ENCODE measurements around the gene EMC7.
"Not testable (repeated sequence)": the region's sequence is repeated elsewhere in the genome, so short reads cannot be mapped to it uniquely, and the experiment has no call there.

EMC7 gene

DNA sequence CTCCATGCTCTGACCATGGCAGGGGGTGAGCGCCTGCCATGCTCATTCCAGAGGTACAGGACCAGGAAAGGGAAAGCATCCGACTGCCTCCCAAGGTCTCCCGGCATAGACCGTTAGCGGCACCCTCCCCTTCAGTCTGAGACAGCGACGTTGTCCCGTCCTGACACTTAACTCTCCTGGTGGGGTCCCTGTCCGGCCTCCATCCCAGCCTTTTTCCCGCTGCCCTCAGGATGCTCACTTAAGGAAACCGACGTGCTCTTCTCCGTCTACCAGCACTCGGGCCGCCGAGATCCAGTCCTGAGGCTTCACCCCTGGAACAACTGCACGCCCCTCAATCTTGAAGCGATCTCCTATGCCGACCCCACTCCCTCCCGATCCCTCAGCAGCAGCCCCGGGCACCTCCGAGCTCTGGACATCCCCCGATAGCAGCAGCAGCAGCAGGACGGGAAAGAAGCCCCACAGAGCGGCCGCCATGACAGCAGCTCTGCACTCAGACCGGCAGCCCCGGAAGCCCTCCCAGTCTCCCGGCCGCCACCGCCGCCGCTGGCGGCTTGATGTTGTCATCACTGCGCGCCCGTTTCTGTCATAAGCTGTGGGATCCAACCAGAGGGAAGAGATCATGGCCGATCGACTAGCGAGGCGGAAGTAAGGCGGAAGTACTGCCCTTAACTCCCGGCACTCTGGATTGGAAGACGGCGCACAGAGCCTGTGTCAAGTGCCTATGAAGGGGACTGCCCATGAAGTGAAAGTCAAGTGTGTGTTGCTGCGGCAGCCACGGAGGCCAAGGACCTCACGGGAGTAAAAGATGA lies at the start of gene EMC7, which contains the start of gene PGBD4:
EMC7 (minus strand) TSS at position 497 of the 809 bp plus-strand sequence; CDS start at position 474, 23 bp downstream.
PGBD4 (plus strand) TSS at position 718 of the 809 bp plus-strand sequence. CDS start 449 bp downstream, outside the sequence.
- DNase-seq (ENCODE audit: low spot score): peak; percentile 99

DNA sequence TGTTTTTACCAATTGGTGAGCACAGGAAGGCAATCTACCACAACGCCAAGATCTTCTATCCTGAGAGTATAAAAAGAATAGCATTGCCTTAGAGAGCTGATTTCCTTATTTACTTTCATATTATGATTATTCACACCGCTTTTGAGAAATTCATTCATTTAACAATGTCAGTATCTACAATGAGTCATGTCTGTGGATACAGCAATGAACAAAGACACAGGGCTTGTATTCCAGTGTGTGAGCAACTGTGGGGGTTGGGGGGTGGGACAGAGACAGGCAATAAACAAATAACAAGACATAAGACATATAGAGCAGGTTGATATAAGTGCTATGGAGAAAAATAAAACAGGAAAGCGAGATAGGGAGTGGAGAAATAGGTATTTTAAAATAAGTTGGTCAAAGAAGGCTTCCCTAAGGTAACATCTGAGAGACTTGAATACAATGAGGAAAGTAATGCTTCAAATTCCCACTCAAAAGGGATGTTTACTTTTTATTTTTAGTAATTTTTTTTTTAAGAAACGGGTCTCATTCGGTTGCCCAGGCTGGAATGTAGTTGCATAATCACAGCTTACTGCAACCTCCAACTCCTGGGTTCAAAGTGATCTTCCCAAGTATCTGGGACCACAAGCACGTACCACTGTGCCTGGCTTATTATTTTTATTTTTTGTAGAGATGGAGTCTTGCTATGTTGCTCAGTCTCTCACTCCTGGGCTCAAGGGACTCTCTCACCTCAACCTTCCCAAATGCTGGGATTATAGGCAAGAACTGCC lies 45.9 kb upstream of the EMC7 start:
- peak; percentile 17 for DNase-seq (ENCODE audit: low spot score)

DNA sequence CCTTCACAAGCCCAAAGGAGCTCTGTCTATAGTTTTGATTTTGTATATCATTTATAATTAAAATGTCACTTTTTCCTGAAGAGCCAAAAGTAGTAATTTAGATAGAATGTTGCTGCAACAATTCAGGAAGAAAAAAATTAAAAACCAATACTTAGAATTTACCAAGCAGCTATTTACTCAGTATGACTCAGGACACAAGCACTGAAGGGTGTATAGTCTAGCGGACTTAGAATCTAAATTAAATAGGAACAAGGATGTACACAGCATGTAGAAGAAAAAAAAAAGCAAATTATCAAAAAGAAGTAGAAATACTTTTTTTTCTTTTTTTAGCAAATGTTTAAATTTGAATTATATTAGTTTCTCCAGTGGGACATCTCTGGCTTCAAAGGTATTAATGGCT lies 31.8 kb upstream of the EMC7 start:
- no peak for DNase-seq (ENCODE audit: low spot score)

DNA sequence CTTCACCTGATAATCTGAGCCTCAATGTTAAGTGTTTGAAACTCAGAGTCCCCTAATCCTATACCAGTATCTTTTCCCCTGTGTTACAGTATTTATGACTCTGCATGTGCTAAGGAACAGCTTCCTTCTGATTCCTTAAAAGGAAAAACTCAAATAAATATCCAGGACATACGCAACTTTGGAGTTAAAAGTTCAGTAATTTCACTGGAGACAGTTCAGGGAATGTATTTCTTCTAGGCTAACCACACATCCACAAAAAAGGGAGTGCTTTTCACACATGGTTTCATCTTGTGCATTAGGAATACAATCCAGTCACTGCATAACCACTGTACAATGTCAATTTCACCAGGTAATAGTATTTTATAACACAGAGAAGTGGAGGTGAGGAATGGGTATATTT lies 31.2 kb upstream of the EMC7 start:
- no peak for DNase-seq (ENCODE audit: low spot score)

DNA sequence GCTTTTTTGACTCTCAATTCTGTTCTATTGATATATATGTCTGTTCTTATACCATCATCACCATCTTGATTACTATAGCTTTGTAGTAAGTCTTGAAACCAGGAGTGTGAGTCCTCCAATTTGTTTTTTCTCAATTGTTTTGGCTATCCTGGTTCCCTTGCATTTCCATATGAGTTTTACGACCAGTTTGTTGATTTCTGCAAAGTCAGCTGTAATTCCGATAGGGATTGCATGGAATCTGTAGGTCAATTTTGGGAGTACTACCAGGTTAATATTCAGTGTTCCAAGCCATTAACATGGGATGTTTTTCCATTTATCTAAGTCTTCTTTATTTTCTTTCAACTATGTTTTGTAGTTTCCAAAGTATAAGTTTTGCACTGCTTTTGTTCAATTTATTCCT lies 27.2 kb upstream of the EMC7 start:
- no peak for DNase-seq (ENCODE audit: low spot score)

DNA sequence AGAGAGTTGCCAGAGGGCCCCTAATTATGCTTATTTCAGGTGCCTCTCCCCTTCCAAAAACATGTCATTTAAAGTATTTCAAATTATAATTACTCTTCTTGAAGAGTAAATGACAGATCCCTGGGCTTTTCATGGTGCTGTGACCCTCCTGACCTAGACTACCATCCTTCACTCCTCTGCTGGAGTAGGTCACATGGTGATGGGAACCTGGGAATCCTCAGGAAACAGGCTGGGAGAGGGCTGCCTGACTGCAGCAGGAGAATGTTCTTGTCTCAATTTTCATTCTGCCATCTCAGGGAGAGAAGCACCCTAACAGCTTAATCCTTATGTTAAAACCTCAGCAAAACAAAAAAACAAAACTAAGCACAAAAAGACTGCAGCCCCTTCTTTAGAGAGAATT lies 24.9 kb upstream of the EMC7 start:
- no peak for DNase-seq (ENCODE audit: low spot score)

DNA sequence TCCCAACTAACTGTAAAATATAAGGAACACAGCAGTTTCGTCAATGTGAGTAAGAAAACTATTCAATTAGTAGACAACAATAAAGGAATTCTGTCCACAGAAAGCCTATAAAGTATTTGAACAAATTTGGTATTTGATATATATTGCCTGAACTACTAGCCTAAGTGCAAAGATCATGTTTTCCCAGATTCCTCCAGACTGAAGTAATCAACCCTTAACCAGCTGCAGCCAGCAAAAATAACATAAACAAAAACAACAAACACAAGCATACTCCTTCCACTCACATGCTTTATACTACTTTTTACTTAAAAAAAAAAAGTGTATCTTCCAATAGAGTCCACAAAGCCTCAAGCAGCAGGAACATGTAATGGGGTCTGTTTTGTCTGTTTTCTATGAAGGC lies 24.3 kb upstream of the EMC7 start:
- DNase-seq (ENCODE audit: low spot score): no peak

DNA sequence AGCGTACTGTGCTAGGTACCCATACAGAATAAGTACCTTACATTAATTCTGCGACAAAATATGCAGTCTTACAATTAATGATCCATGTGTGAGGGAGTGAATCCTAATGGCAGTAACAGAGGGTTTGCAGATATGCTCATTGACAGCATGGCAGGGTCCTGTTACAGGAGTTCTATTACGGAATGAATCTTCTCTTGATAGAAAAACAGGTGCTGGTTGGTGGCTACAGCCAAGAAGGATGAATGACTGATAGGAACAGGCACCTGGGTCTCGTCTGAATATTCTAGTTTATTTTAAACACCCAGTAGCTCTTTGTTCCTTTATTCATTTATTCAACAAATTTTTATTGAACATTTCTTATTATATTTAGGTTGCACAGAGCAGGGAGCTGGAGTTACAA lies 23.0 kb upstream of the EMC7 start:
- no peak for DNase-seq (ENCODE audit: low spot score)

DNA sequence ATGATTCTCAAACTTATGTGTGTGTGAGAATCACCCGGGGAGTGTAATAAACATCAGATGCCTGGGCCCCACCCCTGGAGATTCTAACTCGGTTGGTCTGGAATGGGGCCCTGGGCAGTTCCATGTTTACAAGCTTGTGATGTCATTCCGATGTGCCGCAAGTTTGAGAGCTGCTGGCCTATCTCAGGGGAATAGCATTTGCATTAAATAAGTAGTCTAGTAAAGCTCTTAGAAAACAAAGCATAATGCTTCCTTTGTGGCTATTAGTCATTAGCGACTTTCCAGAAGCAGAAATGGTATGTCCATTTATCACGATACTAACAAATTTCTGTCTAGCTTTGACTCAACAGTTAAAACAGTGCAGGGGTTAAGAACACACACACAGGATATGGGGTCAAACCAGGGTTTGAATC lies 21.1 kb upstream of the EMC7 start:
- DNase-seq (ENCODE audit: low spot score): peak; percentile 6

DNA sequence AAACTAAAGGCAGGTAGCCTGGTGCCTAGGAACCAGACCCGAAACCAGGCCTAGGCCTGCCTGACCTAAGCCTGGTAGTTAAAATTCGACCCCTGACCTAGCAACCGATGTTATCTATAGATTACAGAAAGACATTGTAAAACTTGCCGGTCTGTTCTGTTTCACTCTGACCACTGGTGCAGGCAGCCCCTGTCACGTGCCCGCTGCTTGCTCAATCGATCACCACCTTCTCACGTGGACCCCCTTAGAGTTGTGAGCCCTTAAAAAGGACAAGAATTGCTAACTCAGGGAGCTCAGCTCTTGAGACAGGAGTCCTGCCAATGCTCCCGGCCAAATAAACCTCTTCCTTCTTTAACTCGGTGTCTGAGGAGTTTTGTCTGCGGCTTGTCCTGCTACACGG lies 20.1 kb upstream of the EMC7 start:
- not testable (repeated sequence) for DNase-seq (ENCODE audit: low spot score)

DNA sequence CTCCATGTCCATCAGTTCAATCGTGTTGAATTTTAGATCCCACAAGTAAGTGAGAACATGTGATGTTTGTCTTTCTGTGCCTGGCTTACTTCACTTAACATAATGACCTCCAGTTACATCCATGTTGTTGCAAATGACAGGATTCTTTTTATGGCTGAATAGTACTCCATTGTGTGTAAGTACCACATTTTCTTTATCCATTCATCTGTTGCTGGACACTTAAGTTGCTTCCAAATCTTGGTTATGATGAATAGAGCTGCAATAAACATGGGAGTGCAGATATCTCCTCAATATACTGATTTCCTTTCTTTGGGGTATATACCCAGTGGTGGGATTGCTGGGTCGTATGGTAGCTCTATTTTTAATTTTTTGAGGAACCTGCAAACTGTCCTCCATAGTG lies 18.8 kb upstream of the EMC7 start:
- not testable (repeated sequence) for DNase-seq (ENCODE audit: low spot score)

DNA sequence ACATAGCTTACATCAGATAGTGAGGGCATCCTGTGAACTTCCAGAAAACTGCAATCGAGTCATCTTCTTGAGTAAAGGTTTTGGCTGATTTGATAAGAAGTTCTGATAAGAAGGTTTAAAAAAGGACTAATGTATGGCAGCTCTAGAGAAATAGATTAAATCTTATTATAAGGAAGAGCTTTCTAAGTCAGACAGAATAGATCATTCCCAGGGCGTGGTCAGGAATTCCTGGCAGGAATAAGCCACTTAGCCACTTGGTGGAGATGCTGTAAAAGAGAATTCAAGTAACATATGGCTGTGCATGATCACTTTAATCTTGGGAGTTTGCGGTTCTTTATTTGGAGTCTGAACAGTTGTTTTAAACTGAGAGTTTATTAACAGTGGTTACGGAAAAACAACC lies 17.6 kb upstream of the EMC7 start:
- peak; percentile 15 for DNase-seq (ENCODE audit: low spot score)

DNA sequence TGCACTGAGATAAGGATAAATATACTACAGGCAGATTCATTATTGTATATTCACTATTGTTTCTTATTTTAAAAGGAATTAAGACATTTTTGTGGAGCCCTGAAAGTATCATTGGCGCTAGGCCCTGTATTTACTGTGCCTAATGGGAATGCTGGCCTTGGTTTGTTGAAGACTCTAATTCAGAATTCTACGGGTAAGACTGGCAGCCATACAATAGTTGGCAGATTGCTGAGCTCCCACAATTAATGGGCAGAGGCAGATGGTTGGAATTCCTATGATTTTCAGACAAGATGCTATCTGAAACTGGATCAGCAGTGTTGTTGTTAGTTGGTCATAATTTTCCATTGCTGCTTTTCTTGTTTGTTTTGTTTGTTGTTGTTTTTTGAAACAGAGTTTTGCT lies 15.0 kb upstream of the EMC7 start:
- no peak for DNase-seq (ENCODE audit: low spot score)

DNA sequence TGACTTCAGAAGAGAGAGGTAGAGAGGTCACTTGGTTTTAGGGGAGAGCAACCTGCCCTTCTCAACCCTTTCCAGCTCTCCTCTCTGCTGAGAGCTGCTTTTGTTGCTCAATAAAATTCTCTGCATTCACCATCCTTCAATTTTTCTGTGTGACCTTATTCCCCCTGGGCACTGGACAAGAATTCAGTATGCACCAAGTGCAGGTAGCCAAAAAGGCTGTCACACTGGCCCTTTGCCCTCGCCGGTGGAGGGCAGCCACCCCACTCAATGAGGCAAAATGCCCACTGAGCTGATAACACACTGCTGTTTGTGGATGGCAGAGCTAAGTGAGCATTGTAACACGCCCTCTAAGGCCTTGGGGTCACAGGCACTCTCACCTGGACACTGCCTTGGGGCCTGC lies 13.1 kb upstream of the EMC7 start:
- DNase-seq (ENCODE audit: low spot score): no peak

DNA sequence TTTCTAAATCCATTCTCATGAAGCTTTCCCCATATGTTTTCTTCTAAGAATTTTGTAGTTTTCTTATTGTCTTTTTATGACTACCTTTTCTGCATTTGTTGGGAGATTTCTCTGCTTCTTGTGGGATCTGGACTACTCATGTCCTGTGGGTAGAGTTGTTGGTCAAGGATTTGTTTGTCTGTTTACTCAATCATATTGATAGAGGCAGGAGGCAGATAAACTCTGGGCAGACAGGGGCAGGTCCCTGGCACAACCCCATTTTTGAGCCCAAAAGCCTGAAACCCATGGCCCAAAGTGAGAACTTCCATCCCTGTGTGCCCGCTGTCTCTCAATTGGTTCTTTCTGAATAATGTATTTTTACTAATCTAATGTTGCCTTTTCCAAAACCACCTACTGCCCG lies 12.6 kb upstream of the EMC7 start:
- no peak for DNase-seq (ENCODE audit: low spot score)

DNA sequence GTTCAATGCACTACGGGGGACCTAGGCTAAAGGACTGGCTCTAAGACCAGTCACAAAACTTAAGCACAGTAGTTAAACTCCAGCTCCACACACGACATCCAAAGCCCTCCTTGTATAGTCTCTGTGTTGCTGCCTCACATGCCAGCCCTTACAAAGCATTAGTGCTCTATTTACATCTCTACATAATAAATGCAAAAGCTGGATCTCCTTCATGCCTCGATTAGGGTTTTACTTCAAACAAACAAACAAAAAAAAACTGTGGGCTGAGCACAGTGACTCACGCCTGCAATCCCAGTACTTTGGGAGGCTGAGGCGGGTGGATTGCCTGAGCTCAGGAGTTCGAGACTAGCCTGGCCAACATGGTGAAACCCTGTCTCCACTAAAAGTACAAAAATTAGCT lies 9.8 kb upstream of the EMC7 start:
- DNase-seq (ENCODE audit: low spot score): no peak

DNA sequence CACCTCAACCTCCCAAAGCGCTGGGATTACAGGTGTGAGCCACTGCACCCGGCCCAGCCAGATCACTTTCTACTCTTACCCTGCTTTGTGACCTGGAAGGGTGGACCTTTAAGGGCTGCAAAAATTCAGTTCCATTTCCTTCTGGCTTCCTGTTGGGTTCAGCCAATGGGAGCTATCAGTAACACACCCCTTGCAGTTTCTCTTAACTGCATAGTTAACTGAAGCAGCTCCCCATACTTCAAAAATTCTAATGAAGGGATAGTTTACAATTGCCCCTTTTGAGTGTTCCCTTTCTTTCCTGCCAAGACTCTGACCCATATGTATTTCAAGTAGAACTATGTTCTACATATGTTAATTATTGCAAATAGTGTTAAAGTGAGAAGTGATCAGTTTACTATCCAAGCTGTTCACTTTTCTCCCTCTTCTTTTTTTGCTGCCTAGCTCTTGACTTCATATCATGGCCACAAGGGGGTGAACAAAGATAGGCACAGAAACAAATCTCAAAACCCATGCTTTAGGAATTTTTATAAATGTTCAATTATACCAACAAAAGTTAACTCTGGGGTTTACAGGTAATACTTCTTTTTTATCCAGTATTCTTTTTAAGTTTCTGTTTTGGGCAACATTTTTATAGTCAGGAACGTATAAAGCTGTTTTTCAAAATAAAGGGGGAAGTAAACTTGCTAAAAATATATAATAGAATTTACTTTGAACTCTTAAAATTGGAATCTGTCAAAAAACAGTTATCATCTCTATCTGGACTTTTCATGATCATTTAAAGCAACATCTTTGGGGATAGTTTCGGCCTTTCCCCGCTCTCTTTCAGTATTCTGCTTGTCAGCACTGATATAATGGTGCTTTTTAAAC lies 8.4 kb upstream of the EMC7 start:
- peak; percentile 40 for DNase-seq (ENCODE audit: low spot score)

DNA sequence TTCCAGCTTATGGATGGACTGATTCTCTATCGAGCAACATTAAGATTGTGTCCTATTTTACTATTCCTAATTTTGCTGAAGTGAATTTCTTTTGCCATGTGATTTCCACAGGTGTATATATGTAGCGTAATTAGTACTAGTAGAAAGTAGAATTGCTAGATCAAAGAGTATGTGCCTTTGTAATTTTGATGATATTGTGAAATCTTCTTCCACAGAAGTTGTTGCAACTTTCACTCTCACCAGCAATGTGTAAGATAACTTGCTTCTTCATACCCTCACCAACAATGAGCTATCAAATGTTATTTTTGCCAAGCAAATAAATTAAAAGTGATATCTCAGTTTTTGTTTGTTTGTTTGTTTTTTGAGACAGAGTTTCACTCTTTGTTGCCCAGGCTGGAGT lies 5.7 kb upstream of the EMC7 start:
- DNase-seq (ENCODE audit: low spot score): no peak

DNA sequence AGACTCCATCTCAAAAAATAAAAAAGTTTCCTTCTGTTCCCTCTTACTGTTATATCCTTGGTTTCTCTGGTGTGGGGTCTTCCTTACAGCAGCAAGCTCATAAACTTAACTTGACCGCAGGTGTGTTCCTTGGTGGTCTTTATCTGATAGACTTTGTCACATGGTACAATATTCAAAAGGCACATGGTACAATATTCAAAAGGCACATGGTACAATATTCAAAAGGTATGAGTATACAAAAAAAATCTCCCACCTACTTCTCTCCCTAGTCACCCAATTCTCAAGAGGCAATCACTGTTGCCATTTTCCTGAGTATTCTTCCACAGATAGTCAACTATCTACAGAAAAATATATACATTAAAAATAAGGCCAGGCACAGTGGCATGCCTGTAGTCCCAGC lies 4.8 kb upstream of the EMC7 start:
- DNase-seq (ENCODE audit: low spot score): no peak

DNA sequence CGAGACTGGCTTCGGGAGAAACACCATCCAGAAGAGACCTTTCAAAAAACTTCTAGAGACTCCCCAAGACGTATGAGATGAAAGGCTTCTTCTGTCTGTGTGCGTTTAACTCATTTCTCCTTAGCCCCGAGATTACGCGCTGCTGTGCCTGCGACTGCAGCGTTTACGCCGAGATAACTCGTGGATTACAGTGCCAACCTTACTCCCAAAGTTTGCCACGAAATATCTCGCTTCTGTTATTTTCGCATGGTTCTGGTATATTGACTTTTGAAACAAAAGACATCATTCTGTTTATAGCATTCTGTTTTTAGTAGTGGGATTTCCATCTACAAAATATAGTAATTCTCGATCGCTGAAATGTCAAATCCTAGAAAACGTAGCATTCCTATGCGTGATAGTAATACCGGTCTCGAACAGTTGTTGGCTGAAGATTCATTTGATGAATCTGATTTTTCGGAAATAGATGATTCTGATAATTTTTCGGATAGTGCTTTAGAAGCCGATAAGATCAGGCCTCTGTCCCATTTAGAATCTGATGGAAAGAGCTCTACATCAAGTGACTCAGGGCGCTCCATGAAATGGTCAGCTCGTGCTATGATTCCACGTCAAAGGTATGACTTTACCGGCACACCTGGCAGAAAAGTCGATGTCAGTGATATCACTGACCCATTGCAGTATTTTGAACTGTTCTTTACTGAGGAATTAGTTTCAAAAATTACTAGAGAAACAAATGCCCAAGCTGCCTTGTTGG lies 688 bp upstream of the EMC7 start:
- DNase-seq (ENCODE audit: low spot score): peak; percentile 7

DNA sequence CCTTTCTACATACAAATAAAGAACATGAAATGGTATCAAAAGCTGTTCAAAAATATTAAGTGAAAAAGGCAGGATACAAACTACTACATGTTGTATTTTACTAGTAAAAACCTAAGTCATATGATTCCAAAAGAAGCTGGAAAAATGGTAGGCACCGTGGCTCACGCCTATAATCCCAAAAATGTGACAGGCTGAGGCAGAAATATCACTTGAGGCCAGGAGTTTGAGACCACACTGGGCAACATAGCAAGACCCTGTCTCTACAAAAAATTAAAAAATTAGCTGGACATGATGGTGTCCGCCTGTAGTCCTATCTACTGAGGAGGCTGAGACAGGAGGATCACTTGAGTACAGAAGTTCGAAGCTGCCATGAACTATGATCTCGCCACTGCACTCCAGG lies 1.7 kb downstream of the EMC7 start:
- DNase-seq (ENCODE audit: low spot score): no peak

DNA sequence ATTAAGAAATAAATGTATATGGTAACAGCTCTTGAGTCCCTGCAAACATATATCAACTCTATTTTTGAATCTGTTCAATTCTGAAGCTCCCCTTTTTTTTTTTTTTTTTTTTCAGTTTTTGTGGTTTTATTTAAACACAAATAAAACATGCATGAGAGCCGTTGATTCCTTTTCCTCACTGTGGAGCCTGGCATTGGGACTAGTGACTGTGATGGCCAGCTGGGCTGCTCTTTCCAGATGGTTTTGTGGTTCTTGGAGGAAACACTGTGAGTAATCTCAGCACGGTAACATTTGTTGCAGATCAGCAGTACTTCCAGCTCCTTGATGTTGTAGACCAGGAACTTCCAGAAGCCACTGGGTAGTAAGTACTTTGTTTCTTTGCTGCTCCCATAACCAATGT lies 15.9 kb downstream of the EMC7 start:
- no peak for DNase-seq (ENCODE audit: low spot score)
